Liver (tissue), 3 donors: ENCODE results near the gene ADK.

Source experiments
- JUND ChIP-seq, 2 donors: IDR thresholded peaks; 2 replicates each; pipeline ENCODE4 v1.6.1; 2016; ENCODE audit warnings: antibody characterized with exemption in 2 of 2
- RAD21 ChIP-seq, 2 donors: IDR thresholded peaks; 2 replicates each; pipeline ENCODE4 v1.6.1; 2016; ENCODE audit warnings: antibody characterized with exemption in 2 of 2, mild to moderate bottlenecking in 2 of 2
- TAF1 ChIP-seq: conservative IDR thresholded peaks from 2 replicates; pipeline ENCODE4 v1.6.1; 2016; ENCODE audit warnings: antibody characterized with exemption, mild to moderate bottlenecking
- TF ChIP-seq, protein P1 (sequence below): fragments of 150-350 bp; IDR thresholded peaks from 2 replicates; pipeline ENCODE4 v1.5.1; 2017; ENCODE audit warnings: improper control_type of control experiment, low read depth, low read length; ENCODE audit not compliant: missing input control
- TF ChIP-seq, protein P2 (sequence below): IDR thresholded peaks from 2 replicates; pipeline ENCODE4 v1.6.1; 2016; ENCODE audit warnings: antibody characterized with exemption, mild to moderate bottlenecking
- donor health status: healthy.
- donor health status: healthy.

- TF ChIP-seq, protein P1, sequence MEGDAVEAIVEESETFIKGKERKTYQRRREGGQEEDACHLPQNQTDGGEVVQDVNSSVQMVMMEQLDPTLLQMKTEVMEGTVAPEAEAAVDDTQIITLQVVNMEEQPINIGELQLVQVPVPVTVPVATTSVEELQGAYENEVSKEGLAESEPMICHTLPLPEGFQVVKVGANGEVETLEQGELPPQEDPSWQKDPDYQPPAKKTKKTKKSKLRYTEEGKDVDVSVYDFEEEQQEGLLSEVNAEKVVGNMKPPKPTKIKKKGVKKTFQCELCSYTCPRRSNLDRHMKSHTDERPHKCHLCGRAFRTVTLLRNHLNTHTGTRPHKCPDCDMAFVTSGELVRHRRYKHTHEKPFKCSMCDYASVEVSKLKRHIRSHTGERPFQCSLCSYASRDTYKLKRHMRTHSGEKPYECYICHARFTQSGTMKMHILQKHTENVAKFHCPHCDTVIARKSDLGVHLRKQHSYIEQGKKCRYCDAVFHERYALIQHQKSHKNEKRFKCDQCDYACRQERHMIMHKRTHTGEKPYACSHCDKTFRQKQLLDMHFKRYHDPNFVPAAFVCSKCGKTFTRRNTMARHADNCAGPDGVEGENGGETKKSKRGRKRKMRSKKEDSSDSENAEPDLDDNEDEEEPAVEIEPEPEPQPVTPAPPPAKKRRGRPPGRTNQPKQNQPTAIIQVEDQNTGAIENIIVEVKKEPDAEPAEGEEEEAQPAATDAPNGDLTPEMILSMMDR, result no peak
- TF ChIP-seq, protein P2, sequence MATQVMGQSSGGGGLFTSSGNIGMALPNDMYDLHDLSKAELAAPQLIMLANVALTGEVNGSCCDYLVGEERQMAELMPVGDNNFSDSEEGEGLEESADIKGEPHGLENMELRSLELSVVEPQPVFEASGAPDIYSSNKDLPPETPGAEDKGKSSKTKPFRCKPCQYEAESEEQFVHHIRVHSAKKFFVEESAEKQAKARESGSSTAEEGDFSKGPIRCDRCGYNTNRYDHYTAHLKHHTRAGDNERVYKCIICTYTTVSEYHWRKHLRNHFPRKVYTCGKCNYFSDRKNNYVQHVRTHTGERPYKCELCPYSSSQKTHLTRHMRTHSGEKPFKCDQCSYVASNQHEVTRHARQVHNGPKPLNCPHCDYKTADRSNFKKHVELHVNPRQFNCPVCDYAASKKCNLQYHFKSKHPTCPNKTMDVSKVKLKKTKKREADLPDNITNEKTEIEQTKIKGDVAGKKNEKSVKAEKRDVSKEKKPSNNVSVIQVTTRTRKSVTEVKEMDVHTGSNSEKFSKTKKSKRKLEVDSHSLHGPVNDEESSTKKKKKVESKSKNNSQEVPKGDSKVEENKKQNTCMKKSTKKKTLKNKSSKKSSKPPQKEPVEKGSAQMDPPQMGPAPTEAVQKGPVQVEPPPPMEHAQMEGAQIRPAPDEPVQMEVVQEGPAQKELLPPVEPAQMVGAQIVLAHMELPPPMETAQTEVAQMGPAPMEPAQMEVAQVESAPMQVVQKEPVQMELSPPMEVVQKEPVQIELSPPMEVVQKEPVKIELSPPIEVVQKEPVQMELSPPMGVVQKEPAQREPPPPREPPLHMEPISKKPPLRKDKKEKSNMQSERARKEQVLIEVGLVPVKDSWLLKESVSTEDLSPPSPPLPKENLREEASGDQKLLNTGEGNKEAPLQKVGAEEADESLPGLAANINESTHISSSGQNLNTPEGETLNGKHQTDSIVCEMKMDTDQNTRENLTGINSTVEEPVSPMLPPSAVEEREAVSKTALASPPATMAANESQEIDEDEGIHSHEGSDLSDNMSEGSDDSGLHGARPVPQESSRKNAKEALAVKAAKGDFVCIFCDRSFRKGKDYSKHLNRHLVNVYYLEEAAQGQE, result no peak
- TF ChIP-seq TAF1 (no peak), RAD21 (IDR thresholded peaks at IDR 0.05) (no peak), JUND (IDR thresholded peaks at IDR 0.05) (no peak)
Measured at GRCh38 chr10:74669210-74669609, 518.2 kb downstream of the ADK start.
